Upper lobe of right lung (tissue), 1 donor: ENCODE measurements around the gene SAP30. TPM values are rescaled to one million over a fixed set of nuclear protein-coding genes. Genes with fewer than 3 reads are reported as not detected.

ENCODE experiments used
- ATAC-seq: fragments of 200-7000 bp; cut with Tn5 transposase; one replicate; pipeline ENCODE4 v1.9.1; 2020; ENCODE audit warnings: mild to moderate bottlenecking, moderate library complexity
- DNase-seq: peaks from one replicate; pipeline ENCODE4 v3.0.0-alpha.2; 2020
- H3K27ac ChIP-seq: fragments of 200-600 bp; one replicate; pipeline ENCODE4 v1.8.0; 2022
- H3K27me3 ChIP-seq: fragments of 200-600 bp; one replicate; pipeline ENCODE4 v1.8.0; 2022; ENCODE audit warnings: mild to moderate bottlenecking
- H3K36me3 ChIP-seq: fragments of 200-600 bp; one replicate; pipeline ENCODE4 v1.8.0; 2022
- H3K4me1 ChIP-seq: fragments of 200-600 bp; one replicate; pipeline ENCODE4 v1.8.0; 2022
- H3K4me3 ChIP-seq: fragments of 200-600 bp; one replicate; pipeline ENCODE4 v1.8.0; 2022; ENCODE audit warnings: mild to moderate bottlenecking
- H3K9me3 ChIP-seq: fragments of 200-600 bp; one replicate; pipeline ENCODE4 v1.8.0; 2022
- intact Hi-C: fragments of 100-400 bp; cut with DNase I; formaldehyde crosslinking; loops from one replicate; pipeline ENCODE4 v1.11.0; 2022
- total RNA-seq: library from RNA; stranded (reverse); fragmentation: NEBNext Ultra II Directional; extraction: Animal tissue kit (Norgen Biotek cat#: 25700); gene quantifications from one replicate; pipeline ENCODE4 v1.2.1, GENCODE V29; 2021
- TF ChIP-seq, protein P1 (sequence below): fragments of 200-600 bp; IDR thresholded peaks from one replicate; pipeline ENCODE4 v1.8.0; 2022; ENCODE audit warnings: antibody characterized with exemption
- donor health status: DM: no; HTN: yes; CAD: no; lungs with severe emphysema.

The SAP30 gene
- total RNA-seq, 1 donor from 2014 or later = 15.3 TPM

DNA sequence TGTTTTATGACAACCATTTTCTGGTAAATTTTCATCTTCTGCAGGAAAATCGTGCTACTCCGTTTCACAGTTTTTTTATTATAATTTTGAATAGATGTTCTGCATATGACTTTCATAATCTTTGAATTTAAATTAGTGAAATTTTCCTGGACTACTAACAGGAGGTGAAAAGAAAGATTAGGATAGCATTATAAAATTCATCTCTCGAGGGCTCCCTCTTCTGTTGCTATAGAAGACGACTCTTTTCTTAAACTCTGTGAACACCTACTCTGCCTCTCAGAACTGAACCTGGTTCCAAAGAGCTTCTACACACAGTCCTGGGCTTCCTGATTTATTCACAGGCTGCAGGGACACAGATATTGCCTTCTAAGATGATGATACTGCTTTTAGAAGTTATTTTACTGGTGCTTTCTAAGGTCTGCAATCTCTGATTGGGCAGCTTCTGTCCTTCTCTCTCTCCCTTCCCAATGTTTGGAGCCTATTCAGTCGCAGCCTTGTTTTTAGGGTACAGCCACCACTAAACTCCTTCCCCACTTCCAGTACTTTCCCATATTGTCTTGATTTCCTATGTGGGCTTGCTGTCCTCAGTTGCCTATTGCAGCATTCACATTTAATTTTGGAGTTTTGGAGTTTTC, 10.1 kb upstream of the SAP30 start:
- H3K36me3 ChIP-seq = no peaks in the 10 kb centered on the region
- ATAC-seq (no peak), DNase-seq (no peak)
- H3K27me3 ChIP-seq = no peaks in the 10 kb centered on the region
- TF ChIP-seq, protein P1, sequence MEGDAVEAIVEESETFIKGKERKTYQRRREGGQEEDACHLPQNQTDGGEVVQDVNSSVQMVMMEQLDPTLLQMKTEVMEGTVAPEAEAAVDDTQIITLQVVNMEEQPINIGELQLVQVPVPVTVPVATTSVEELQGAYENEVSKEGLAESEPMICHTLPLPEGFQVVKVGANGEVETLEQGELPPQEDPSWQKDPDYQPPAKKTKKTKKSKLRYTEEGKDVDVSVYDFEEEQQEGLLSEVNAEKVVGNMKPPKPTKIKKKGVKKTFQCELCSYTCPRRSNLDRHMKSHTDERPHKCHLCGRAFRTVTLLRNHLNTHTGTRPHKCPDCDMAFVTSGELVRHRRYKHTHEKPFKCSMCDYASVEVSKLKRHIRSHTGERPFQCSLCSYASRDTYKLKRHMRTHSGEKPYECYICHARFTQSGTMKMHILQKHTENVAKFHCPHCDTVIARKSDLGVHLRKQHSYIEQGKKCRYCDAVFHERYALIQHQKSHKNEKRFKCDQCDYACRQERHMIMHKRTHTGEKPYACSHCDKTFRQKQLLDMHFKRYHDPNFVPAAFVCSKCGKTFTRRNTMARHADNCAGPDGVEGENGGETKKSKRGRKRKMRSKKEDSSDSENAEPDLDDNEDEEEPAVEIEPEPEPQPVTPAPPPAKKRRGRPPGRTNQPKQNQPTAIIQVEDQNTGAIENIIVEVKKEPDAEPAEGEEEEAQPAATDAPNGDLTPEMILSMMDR = peak; percentile 28
- no peak overlapping the region for H3K4me3 ChIP-seq
- no peak overlapping the region for H3K27ac ChIP-seq
- no peaks in the 10 kb centered on the region for H3K4me1 ChIP-seq
- no peaks in the 10 kb centered on the region for H3K9me3 ChIP-seq
- intact Hi-C loops = no loop called here

DNA sequence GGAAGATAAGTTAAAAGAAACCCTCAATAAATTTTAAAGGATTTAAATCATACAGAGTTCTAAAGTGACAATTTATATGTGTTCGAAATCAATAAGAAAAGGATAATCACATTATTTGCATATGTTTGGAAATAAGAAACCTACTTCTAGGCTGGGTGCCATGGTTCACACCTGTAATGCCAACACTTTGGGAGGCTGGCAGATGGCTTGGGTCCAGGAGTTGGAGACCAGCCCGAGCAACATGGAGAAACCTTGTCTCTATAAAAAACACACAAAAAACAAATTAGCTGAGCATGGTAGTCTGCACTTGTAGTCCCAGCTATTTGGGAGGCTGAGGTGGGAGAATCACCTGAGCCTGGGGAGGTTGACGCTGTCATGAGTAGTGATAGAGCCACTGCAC, 8.1 kb upstream of the SAP30 start:
- no peak overlapping the region for H3K4me3 ChIP-seq
- H3K27ac ChIP-seq = no peak overlapping the region
- intact Hi-C loops = no loop called here
- H3K4me1 ChIP-seq = no peaks in the 10 kb centered on the region
- H3K9me3 ChIP-seq = no peaks in the 10 kb centered on the region
- TF ChIP-seq, protein P1 = no peak
- ATAC-seq (no peak), DNase-seq (no peak)
- no peaks in the 10 kb centered on the region for H3K27me3 ChIP-seq
- no peaks in the 10 kb centered on the region for H3K36me3 ChIP-seq

DNA sequence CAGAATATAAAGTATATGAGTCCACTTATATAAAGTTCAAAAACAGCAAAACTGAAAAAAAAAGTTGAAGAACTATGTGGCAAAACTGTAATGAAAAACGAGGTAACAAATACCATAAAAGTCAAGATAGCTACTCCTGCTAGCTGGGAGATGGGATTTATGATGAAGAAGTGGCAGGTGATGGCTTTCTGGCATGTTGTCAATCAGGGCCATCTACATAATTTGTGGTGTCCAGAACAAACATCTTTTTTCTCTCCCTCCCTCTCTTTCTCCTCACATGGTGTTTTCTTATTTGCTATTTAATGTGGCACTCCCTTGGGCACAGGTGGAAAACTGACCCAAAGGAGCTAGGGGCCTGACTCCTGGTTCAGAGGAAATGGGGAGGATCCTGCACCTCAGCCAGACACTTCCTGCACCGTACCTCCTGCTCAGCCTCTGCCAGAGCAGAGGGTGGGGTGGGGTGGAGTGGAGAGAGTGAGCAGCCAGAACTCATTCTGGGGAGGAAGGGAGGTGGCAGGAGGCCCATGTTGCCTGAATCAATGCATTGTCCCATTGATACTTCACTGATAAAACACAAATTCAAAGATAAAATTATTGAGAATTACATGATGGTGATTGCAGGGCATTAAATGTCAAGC, 5.3 kb upstream of the SAP30 start:
- no peaks in the 10 kb centered on the region for H3K9me3 ChIP-seq
- no peak for ATAC-seq
- no peaks in the 10 kb centered on the region for H3K4me1 ChIP-seq
- TF ChIP-seq, protein P1 = no peak
- no peaks in the 10 kb centered on the region for H3K27me3 ChIP-seq
- intact Hi-C loops = no loop called here
- H3K27ac ChIP-seq = no peak overlapping the region
- no peak for DNase-seq
- no peaks in the 10 kb centered on the region for H3K36me3 ChIP-seq
- no peak overlapping the region for H3K4me3 ChIP-seq

DNA sequence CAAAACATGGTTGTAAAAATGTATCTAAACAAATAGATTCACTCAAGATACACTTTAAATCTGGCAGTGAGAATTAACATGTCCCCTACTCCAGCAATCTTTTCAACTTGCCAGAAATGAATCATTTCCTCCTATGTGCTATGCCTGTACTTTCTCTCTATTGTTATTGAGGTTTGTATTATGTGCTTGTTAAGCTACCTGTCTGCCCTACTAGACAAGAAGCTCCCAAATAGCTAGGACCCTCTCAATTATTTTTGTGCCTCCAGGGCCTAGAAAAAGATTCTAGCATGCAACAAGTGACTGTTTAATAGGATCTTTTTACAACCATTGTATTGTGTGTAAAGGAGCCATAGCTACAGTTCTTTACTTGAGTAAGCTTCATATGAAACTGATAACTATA, 3.5 kb upstream of the SAP30 start:
- Histone ChIP-seq H3K36me3 (no peaks in the 10 kb centered on the region), H3K27me3 (no peaks in the 10 kb centered on the region), H3K9me3 (no peaks in the 10 kb centered on the region), H3K4me3 (no peak overlapping the region), H3K4me1 (no peaks in the 10 kb centered on the region), H3K27ac (no peak overlapping the region)
- no peak for ATAC-seq
- DNase-seq = no peak
- intact Hi-C loops = no loop called here
- TF ChIP-seq, protein P1 = no peak

DNA sequence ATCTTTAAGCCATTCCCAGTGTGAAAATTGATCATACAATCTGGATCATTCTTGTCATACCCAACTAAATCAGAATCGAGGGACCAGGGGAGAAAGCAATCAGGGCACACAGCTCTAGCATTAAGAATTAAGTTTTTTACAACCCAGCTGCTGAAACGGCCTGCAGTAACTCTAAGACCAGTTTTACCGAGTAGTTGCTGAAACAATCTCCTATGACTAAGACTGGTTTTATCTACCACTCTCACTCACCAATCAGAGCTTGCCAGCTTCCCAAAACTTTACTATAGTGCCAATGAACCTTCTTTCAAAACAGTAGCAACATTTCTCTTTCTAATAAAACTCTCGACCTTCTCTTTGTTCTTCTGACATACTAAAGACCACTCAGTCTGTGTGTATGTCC, 2.8 kb upstream of the SAP30 start:
- H3K27me3 ChIP-seq = no peaks in the 10 kb centered on the region
- no peaks in the 10 kb centered on the region for H3K4me1 ChIP-seq
- intact Hi-C loops = no loop called here
- no peak for DNase-seq
- H3K36me3 ChIP-seq = no peaks in the 10 kb centered on the region
- ATAC-seq = no peak
- TF ChIP-seq, protein P1 = no peak
- no peak overlapping the region for H3K27ac ChIP-seq
- no peak overlapping the region for H3K4me3 ChIP-seq
- no peaks in the 10 kb centered on the region for H3K9me3 ChIP-seq
